Measurements from ENCODE around the gene THNSL1.
"Not testable (repeated sequence)": the region's sequence is repeated elsewhere in the genome, so short reads cannot be mapped to it uniquely, and the experiment has no call there.

Gene THNSL1

GRCh38 chr10:25016376-25017153 is at the start of gene THNSL1:
Gene THNSL1, plus strand, starts transcription at chr10:25016612. Its CDS starts 6,612 bp downstream, at chr10:25023224.
- DNase-seq, result peak; percentile 99

GRCh38 chr10:24966962-24967481 is 49.4 kb upstream of the THNSL1 start:
- DNase-seq, result no peak

DNA sequence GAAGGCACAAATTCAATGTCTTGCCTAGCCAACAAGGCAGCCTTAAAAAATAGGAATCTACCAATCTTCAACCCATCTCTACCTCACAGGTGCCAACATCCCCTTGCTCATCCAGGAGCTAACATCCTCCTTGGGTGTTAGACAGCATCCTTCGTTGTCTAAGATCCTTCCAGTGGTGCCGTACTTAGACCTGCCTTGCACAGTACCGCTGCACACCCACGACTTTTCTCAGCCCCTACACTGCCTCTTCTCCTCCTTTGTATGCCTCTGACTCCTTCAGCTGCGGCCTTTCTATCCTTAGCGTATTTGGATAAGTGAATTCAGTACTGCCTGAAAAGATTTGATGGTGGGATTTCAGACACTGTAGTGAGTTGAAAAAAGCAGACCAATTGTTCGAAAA is 48.1 kb upstream of the THNSL1 start:
- no peak for DNase-seq

GRCh38 chr10:24968951-24969350 is 47.5 kb upstream of the THNSL1 start:
- DNase-seq, result not testable (repeated sequence)

- peak; percentile 12 for DNase-seq
Observed at GRCh38 chr10:24969841-24970281, 46.6 kb upstream of the THNSL1 start.

- DNase-seq, result no peak
Observed at GRCh38 chr10:24971374-24971773, 45.0 kb upstream of the THNSL1 start.

GRCh38 chr10:24973163-24973562 is 43.2 kb upstream of the THNSL1 start:
- DNase-seq, result no peak

DNA sequence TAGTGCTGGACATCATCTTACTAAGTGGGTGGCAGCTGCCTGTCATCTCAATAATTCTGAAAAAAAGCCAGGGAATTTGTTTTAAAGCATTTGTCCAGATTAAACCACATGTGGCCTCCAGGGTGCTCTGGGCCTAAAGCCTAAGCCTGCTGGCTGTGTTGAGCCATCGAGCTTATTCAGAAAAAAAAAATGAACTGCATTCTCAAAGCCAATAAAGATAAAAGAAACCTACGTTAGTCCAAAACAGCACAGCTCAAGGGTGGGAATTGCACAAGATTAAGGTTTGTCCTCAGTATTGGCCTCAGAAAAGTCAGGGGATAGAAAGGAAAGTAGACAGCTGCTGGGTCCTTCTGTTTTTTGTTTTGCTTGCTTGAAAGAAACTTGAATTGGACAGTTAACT is 41.4 kb upstream of the THNSL1 start:
- DNase-seq, result peak; percentile 26

DNA sequence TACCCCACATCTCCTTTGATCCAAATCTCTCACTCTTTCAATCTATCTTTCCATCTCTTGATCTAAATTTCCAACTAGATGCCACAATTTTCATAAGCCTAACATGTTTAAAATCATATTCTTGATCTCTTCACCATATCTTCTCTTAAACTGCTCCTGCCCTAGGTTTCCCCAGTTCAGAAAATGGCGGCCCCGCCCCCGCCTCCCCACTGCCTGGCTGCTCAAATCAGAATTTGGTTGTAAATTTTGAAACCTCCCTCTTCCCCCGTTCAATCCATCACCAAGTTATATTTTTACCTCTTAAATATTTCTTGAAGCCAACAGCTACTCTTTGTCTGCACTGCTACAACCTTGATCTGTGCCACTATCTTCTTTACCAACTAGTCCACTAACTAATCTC is 36.7 kb upstream of the THNSL1 start:
- DNase-seq, result no peak

GRCh38 chr10:24981161-24981710 is 35.2 kb upstream of the THNSL1 start:
- DNase-seq, result no peak

- no peak for DNase-seq
Observed at GRCh38 chr10:24982319-24983112, 33.9 kb upstream of the THNSL1 start.

DNA sequence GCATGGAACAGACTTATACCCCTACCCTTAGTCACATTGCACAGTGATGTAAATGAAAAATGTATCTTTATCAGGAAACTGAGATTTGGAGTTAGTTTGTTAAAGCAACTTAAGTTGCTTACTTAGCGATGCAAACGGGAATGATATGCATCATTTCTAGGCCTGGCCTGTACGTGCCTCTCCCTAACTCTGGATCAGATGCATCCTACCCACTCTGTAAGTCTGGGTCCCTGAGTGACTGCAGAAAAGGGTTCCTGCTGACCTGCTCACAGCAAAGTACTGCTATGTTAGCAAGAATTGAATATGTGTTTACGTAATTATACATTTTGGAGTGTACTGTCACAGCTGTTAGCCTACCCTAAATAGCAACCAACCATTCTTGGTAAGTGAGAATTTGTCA is 33.3 kb upstream of the THNSL1 start:
- DNase-seq, result no peak

GRCh38 chr10:24983946-24984345 is 32.5 kb upstream of the THNSL1 start:
- DNase-seq, result no peak

- no peak for DNase-seq
Observed at GRCh38 chr10:24984906-24985305, 31.5 kb upstream of the THNSL1 start.

GRCh38 chr10:24988831-24989640 is 27.4 kb upstream of the THNSL1 start:
- DNase-seq, result peak; percentile 19

- peak; percentile 19 for DNase-seq
Observed at GRCh38 chr10:24989867-24990266, 26.5 kb upstream of the THNSL1 start.

GRCh38 chr10:24991298-24991697 is 25.1 kb upstream of the THNSL1 start:
- DNase-seq, result no peak

GRCh38 chr10:24992512-24993133 is 23.8 kb upstream of the THNSL1 start:
- no peak for DNase-seq

DNA sequence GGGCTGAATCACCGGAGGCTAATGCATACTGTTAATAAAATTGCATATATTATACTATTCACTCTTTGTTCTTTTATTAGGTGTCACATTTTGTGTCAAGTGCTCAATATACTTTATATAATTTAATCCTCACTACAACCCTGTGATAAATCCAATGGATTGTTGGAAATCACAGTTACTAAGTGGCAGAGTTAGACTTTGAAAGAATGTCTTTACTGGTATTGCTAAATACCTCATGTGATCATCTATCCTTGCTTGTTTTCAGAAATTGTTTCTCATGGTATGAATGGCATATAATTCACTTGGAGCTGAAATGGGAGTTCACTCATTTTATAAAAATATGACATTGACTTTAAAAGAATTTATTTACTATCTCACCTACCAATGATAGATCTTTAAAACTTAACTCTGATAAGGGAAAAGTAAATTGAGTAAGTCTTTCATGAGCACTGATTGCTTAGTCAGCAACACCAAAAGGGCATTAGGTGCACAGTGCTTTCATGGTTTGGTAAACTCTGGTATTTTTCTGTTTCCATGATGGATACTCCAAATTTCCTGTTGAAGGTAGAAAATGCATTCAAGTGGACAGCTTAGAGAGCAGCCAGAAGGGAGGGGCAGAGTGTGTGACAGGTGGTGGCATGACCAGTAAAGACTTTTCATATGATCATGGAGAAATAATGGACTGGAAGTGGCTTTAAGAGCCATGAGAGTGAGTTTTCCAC is 23.0 kb upstream of the THNSL1 start:
- DNase-seq, result no peak

- no peak for DNase-seq
Observed at GRCh38 chr10:24995072-24995471, 21.3 kb upstream of the THNSL1 start.

GRCh38 chr10:24998044-24998443 is 18.4 kb upstream of the THNSL1 start:
- DNase-seq, result no peak
